RWPE2 (cell line): ENCODE measurements around the gene IRF2.

Experiments
- ATAC-seq: fragments of 200-7000 bp; cut with Tn5 transposase; 3 replicates; pipeline ENCODE4 v1.9.1; 2021; ENCODE audit warnings: low read depth
- DNase-seq: peaks from one replicate; pipeline ENCODE4 v3.0.0-alpha.2; 2020; ENCODE audit warnings: low spot score
- H3K27ac ChIP-seq: fragments of 450-650 bp; 2 replicates; pipeline ENCODE4 v1.5.1; 2017; ENCODE audit warnings: mild to moderate bottlenecking; ENCODE audit not compliant: poor library complexity, severe bottlenecking
- H3K27me3 ChIP-seq: fragments of 250-450 bp; sonication (Bioruptor Pico); 2 replicates; pipeline ENCODE4 v1.5.1; 2021; ENCODE audit warnings: mild to moderate bottlenecking, moderate library complexity; ENCODE audit not compliant: insufficient read depth, poor library complexity, severe bottlenecking
- H3K36me3 ChIP-seq: fragments of 250-450 bp; sonication (Bioruptor Pico); 2 replicates; pipeline ENCODE4 v1.5.1; 2020; ENCODE audit warnings: low read depth, mild to moderate bottlenecking, moderate library complexity
- H3K4me1 ChIP-seq: fragments of 250-450 bp; sonication (Bioruptor Pico); 2 replicates; pipeline ENCODE4 v1.5.1; 2021; ENCODE audit warnings: mild to moderate bottlenecking, moderate library complexity; ENCODE audit not compliant: insufficient read depth, poor library complexity, severe bottlenecking
- H3K4me3 ChIP-seq: fragments of 250-450 bp; sonication (Bioruptor Pico); 2 replicates; pipeline ENCODE4 v1.5.1; 2021; ENCODE audit warnings: mild to moderate bottlenecking, moderate library complexity; ENCODE audit not compliant: severe bottlenecking
- H3K9me3 ChIP-seq: fragments of 250-450 bp; sonication (Bioruptor Pico); 2 replicates; pipeline ENCODE4 v1.5.1; 2021; ENCODE audit warnings: mild to moderate bottlenecking, moderate library complexity; ENCODE audit not compliant: severe bottlenecking
- TF ChIP-seq, protein P1 (sequence below): fragments of 450-650 bp; IDR thresholded peaks from one replicate; pipeline ENCODE4 v1.5.1; 2017; ENCODE audit warnings: mild to moderate bottlenecking, moderate library complexity; ENCODE audit not compliant: poor library complexity, severe bottlenecking

The IRF2 gene

DNA sequence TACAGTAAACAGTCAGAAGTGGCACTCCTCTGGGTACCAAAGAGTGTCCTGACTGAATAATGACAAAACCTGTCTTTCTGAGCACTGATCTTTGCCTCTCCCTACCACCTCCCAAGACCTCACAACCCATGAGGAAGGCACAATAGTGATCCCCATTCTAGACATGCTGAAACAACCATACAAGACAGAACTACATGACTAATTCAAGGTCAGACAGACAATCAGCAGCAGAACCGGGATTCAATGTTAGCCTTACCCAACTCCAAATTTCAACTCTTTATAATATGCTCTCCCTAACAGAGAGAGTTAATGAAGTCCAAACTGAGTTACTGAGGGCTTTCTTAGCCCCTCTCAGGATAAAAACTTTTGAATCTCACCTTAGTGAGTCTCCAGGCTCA is 71.0 kb downstream of the IRF2 start:
- no peak for DNase-seq
- H3K36me3 ChIP-seq = peaks cover 54% of the 10 kb centered on the region
- peaks cover 45% of the 10 kb centered on the region for H3K4me1 ChIP-seq
- no peak for ATAC-seq
- H3K4me3 ChIP-seq = no peak overlapping the region
- H3K9me3 ChIP-seq = no peaks in the 10 kb centered on the region
- H3K27me3 ChIP-seq = no peaks in the 10 kb centered on the region
- no peak overlapping the region for H3K27ac ChIP-seq
- TF ChIP-seq, protein P1, sequence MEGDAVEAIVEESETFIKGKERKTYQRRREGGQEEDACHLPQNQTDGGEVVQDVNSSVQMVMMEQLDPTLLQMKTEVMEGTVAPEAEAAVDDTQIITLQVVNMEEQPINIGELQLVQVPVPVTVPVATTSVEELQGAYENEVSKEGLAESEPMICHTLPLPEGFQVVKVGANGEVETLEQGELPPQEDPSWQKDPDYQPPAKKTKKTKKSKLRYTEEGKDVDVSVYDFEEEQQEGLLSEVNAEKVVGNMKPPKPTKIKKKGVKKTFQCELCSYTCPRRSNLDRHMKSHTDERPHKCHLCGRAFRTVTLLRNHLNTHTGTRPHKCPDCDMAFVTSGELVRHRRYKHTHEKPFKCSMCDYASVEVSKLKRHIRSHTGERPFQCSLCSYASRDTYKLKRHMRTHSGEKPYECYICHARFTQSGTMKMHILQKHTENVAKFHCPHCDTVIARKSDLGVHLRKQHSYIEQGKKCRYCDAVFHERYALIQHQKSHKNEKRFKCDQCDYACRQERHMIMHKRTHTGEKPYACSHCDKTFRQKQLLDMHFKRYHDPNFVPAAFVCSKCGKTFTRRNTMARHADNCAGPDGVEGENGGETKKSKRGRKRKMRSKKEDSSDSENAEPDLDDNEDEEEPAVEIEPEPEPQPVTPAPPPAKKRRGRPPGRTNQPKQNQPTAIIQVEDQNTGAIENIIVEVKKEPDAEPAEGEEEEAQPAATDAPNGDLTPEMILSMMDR = no peak

DNA sequence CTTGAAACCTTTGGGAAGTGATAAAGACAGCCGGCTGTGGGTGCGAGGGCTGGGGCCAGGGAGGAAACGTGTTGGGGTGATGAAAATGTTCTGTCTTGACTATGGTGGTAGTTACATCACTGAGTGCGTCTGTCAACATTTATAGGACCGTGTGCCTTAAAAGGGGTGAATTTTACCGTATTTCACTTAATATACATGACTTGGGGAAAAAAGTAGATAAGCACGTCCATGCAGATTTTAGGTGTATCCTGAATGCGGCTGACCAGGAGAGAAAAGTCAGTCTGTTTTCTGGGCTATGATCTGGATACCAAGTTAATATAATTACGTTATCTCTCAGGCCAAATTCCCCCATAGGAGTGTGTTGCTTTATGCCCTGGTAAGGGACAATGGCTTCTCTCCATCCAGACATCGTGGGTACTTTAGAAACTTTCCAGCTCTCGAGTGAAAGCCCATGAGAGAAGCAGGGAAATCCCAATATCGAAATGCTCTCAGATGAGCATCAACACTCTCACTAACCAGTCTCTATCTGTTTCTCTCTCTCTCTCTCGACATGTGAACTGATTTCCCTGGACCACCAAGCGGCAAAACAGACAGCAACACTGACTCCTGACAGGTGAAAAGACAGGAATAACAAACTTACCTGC is 71.5 kb downstream of the IRF2 start:
- TF ChIP-seq, protein P1 = no peak
- Histone ChIP-seq H3K9me3 (no peaks in the 10 kb centered on the region), H3K27ac (no peak overlapping the region), H3K36me3 (peaks cover 59% of the 10 kb centered on the region), H3K4me1 (peaks cover 39% of the 10 kb centered on the region), H3K4me3 (no peak overlapping the region), H3K27me3 (no peaks in the 10 kb centered on the region)
- DNase-seq (no peak), ATAC-seq (no peak)

DNA sequence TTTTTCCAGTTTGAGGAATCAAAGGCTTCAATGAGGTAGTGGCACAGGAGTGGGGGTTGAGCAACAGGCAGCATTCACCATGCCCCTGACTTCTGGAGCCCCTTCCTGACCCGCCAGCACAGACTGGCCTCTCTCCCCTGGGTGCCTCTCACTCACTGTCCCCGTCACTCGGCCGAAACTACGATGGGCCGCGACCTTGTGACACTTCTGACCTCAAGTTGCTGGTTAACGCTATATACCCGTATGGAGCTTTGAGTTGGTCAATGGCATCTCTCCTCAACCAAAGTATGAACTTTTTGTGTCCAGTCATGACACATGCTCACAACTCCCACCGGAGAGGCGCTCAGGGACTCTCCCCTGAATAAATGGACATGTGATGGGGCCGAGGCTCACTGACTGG is 72.1 kb downstream of the IRF2 start:
- no peak for ATAC-seq
- Histone ChIP-seq H3K4me3 (no peak overlapping the region), H3K27ac (no peak overlapping the region), H3K27me3 (no peaks in the 10 kb centered on the region), H3K4me1 (peaks cover 33% of the 10 kb centered on the region), H3K9me3 (no peaks in the 10 kb centered on the region), H3K36me3 (peaks cover 58% of the 10 kb centered on the region)
- no peak for DNase-seq
- TF ChIP-seq, protein P1 = no peak

DNA sequence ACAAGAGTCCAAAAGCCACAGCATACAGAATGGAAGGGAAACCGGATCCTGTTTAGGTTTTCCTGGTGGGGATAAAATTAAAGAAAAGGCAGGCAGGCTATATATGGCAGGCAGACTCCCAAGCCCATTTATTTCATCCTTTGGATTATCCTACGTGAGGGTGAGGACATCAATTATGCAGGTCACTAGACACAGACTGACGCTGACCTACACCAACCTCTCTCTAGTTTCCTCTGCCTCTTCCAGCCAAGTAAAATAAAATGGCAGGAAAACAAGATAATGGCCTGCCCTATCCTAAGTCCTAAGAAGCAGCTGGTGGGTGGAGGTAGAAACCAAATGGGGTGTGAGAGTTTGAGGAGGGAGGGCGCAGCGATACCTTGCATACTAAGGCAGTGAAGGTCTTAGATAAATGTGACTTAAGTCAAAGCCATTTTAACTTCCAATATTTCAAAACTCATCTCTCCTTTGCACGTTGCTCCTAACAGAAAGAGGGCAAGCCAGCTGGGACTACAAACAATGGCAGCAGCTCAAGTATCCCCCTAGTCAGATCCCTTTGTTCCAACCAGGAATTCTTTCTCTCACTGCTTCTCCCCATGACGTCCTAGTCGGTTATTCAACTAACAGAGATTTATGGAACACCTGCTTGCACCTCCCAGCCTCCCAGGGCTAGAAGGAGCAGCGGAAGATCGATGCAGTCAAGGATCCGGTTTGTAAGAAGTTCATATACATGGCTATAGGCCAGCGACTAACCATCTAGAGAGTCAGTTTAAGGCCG is 72.8 kb downstream of the IRF2 start:
- H3K27ac ChIP-seq = peak overlapping the region; percentile 75

More for the DNA sequence above, 72.8 kb downstream of the IRF2 start:
- Histone ChIP-seq H3K9me3 (no peaks in the 10 kb centered on the region), H3K4me1 (peaks cover 27% of the 10 kb centered on the region), H3K4me3 (no peak overlapping the region), H3K27me3 (no peaks in the 10 kb centered on the region), H3K36me3 (peaks cover 57% of the 10 kb centered on the region)
- ATAC-seq (no peak), DNase-seq (no peak)
- TF ChIP-seq, protein P1 = no peak
